GM21367 (cell line): Measurements from ENCODE around the gene ZCCHC14.
"Not testable (repeated sequence)": the region's sequence is repeated elsewhere in the genome, so short reads cannot be mapped to it uniquely, and the experiment has no call there.

Source experiments
- ATAC-seq: cut with Tn5 transposase; IDR thresholded peaks from one replicate; pipeline ENCODE4 v1.9.1; 2021; ENCODE audit not compliant: unreplicated experiment

ZCCHC14 gene

GRCh38 chr16:87497767-87498290 lies 5.0 kb upstream of the ZCCHC14 start:
- ATAC-seq: not testable (repeated sequence)

GRCh38 chr16:87497023-87497766 lies 4.4 kb upstream of the ZCCHC14 start:
- not testable (repeated sequence) for ATAC-seq

GRCh38 chr16:87496447-87496801 lies 3.6 kb upstream of the ZCCHC14 start:
- no peak for ATAC-seq

DNA sequence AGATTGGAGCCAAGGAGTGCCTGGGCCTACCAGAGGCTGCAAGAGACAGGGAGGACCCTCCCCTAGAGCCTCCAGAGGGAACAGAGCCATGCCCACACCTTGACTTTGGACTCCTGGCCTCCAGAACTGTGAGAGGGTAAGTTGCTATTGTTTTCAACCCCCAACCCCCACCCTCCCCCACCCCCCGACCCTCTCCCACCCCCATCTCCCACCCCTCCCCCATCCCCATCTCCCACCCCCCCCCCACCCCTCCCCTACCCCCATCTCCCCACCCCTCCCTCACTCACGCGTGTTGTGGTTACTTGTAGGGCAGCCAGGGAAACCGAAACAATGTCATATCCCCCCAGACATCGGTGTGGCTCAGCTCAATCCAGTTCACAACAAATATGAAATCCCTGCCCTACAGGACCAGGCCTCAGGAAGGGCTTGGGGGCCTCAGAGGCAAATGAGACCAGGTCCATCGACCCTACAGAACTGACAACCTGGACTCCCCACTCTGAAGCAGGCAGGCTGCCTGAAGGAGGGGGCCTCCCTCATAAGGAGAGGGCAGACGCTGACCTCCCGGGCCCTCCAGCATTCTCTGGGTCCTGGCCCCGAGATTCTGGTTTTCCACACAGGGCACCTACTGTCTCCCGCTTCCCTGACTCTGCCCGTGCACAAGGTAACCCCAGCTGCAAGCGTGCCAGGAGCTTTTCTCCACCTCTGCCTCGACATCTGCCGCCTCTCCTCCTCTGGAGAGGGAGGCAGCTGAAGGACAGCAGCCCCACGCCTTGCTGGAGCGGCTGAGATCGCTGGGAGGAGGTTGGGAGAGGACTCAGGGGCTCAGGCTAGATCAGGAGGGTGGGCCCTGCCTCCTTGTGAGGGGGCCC lies 3.0 kb upstream of the ZCCHC14 start:
- no peak for ATAC-seq

- no peak for ATAC-seq
Observed at GRCh38 chr16:87493608-87494280, 920 bp upstream of the ZCCHC14 start.

DNA sequence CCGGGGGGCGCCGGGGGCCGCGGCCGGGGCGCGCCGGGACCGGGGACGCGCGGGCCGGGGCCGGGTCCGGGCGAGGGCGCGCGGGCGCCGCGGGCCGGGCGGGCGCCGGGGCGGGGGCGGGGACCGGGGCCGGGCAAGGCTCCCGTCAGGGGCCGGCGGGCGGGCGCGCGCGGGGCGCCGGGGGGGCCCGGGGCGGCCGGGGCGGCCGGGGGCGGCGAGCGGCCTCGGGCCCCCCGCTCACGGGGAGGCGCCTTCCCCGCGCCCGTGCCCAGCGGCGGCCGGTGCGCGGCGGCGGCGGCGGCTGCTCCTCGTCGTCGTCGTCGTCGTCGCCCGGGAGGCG lies 563 bp downstream of the ZCCHC14 start:
- ATAC-seq: no peak

GRCh38 chr16:87491522-87492290 lies 1.1 kb downstream of the ZCCHC14 start:
- ATAC-seq: no peak

- not testable (repeated sequence) for ATAC-seq
Observed at GRCh38 chr16:87490799-87491521, 1.9 kb downstream of the ZCCHC14 start.

DNA sequence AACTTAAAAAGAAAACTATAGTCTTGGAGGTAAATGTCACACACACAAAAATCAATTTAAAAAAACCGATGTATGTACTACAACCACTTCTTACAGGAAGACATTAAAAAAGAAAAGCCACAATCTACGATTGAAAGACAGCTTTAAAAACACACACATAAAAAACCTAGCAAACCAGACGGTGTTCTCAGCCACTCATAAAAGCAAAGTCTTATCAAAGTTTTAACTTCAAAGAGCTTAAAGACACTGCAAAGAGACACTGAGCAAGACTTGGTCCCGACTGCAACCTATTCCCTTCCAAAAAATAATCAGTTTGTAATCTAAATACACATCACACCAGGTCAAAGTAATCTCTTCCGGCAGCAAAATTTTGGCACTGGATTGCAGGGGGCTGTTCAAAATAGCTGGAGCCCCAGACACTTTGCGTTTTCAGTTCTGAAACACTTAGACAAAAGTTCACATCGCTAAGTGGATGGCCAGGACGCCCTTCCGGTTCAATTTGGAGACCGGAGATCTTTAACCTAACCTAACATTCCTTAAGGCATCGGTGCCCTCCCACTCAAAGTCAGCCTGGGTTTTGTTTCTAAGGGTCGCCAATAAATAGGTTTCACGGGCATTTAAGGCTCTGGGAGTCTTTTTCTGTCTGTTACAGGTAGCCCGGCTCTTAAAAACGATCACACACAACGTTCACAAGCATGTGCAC lies 2.6 kb downstream of the ZCCHC14 start:
- no peak for ATAC-seq

DNA sequence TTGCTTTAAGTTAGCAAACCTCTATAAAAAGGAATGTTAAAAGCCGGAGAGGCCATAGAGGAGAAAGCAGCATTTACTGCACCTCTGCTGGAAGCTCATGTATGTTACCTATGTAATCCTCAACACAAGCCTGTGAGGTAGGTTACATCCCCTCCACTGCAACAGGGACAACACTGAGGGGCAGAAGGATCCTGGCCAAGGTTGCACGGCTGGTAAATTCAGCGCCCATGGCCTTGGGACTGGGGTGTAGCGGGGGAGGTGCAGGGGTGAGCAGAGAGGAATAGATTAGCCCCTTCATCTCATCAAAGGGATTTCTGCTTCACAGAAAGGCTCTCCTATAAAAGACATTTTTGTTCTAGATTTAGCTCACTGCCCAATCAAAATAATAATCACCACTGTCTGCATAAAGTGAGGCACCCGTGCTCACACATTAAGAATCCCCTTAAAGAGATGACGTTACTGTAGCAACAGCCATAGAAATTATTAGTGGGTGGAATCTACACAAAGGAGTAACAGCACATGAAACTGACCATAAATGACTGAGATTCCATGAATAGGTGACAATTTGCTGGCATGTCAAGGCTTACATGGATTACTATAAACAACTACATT lies 3.3 kb downstream of the ZCCHC14 start:
- no peak for ATAC-seq

- not testable (repeated sequence) for ATAC-seq
Observed at GRCh38 chr16:87488960-87489359, 3.9 kb downstream of the ZCCHC14 start.

GRCh38 chr16:87487361-87487924 lies 5.4 kb downstream of the ZCCHC14 start:
- ATAC-seq: no peak

DNA sequence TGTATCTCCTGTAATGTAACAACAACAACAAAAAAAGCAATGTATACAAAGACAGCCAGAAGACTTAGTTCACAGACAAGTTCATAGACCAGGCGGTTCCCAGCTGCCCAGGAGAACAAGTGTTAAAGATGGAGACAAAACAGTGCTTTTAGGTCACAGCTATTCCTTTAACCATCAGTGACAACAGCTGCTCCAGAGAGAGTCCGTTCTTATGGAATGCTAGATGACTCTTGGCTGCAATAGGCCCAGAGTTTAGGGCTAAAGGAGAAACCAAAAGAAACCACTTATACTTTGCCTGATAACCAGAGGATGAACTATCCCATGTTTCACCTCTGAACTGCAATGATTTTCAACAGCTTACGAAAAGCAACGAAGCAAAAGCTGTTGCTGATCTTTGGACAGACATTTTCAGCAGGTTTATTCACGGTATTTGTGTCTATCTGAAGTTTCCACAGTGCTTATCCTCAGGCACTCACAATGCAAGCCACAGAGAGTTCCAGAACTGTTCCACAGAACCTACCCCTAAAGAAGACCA lies 6.0 kb downstream of the ZCCHC14 start:
- no peak for ATAC-seq

DNA sequence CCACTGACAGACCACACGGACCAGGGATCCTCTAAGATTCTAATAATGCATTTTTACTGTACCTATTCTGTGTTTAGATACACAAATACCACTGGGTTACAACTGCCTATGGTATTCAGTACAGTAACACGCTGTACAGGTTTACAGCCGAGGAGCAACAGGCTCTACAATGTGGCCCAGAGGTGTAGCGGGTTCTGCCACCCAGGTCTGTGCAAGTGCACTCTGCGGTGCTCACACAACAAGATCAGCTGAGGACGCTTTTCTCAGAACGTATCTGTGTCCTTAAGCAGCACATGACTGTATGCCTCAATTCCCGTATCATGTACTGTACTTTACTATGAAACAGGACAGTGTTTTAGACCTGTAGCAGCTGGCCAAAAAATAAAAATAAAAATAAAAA lies 6.5 kb downstream of the ZCCHC14 start:
- ATAC-seq: no peak

DNA sequence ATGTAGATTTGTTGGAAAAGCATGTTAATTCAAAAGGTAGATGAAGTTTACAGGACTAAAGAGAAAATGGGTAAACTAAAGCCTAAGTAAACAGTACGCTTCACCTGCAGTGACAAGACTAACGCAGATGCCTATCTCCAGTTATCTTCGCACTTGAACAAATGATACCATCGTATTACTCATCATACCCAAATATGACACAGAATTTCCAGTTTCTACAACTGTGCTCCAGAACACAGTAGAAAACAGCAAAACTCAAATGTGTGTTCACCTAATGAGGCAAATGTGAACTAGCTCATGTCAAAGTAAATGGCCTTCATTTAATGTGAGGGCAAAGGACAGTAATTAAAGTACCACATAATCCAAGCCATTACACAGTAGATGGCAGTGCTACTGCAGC lies 7.0 kb downstream of the ZCCHC14 start:
- not testable (repeated sequence) for ATAC-seq

GRCh38 chr16:87484487-87485331 lies 8.1 kb downstream of the ZCCHC14 start:
- no peak for ATAC-seq

DNA sequence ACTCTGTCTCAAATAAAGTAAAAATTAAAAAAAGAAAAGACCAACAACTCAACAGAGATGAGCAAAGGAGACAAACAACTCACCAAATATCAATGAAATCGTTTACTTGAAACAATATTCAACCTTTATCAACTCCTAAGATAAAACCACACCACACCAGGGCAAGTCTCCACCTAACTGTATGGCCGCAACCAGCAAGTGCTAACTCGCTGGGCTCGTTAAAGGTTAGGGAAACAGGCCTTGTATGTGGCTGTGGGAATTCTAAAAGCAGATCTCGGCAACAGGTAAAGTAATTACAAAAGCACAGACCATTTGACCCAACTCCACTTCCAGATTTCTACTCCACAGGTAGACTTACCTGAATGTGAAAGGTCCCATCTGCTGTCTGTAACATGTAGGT lies 9.3 kb downstream of the ZCCHC14 start:
- ATAC-seq: no peak

DNA sequence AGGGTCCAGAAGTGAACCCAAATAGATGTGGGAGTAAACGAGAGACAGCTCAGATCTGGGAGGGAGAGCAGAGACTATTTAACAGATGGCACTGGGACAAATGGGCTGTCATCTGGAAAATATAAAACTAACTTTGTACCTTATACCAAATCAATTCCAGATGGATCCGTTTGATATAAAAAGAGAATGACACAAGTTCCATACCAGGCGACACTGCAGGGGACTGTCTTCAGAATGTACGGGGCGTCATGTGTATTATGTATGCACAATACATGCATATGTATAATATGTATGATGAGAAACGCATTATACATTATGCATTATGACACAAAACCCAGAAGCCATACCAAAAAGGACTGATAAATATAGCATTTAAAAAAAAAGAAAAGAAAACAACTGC lies 10.2 kb downstream of the ZCCHC14 start:
- ATAC-seq: not testable (repeated sequence)
